Stimulated activated naive CD4-positive, alpha-beta T cell treated with Interleukin-2 at 50 U/mL for 16 hours (primary cell): ENCODE results near the gene DNAJB9.

Experiments
- DNase-seq: peaks from one replicate; lab custom pipeline; 2025; lab: John Stamatoyannopoulos, UW

Gene DNAJB9

GRCh38 chr7:108605559-108606201, 36.0 kb downstream of the DNAJB9 start:
- no peak for DNase-seq

- DNase-seq: no peak
Measured at GRCh38 chr7:108609643-108610042, 40.0 kb downstream of the DNAJB9 start.

GRCh38 chr7:108611268-108611667, 41.6 kb downstream of the DNAJB9 start:
- no peak for DNase-seq

GRCh38 chr7:108613147-108613948, 43.7 kb downstream of the DNAJB9 start:
- no peak for DNase-seq

GRCh38 chr7:108613949-108614381, 44.3 kb downstream of the DNAJB9 start:
- no peak for DNase-seq

- no peak for DNase-seq
Measured at GRCh38 chr7:108614896-108615295, 45.2 kb downstream of the DNAJB9 start.

GRCh38 chr7:108618056-108618455, 48.4 kb downstream of the DNAJB9 start:
- no peak for DNase-seq

GRCh38 chr7:108623220-108623619, 53.5 kb downstream of the DNAJB9 start:
- DNase-seq: no peak
